ENCODE data around the gene SPATC1L.

The SPATC1L gene

DNA sequence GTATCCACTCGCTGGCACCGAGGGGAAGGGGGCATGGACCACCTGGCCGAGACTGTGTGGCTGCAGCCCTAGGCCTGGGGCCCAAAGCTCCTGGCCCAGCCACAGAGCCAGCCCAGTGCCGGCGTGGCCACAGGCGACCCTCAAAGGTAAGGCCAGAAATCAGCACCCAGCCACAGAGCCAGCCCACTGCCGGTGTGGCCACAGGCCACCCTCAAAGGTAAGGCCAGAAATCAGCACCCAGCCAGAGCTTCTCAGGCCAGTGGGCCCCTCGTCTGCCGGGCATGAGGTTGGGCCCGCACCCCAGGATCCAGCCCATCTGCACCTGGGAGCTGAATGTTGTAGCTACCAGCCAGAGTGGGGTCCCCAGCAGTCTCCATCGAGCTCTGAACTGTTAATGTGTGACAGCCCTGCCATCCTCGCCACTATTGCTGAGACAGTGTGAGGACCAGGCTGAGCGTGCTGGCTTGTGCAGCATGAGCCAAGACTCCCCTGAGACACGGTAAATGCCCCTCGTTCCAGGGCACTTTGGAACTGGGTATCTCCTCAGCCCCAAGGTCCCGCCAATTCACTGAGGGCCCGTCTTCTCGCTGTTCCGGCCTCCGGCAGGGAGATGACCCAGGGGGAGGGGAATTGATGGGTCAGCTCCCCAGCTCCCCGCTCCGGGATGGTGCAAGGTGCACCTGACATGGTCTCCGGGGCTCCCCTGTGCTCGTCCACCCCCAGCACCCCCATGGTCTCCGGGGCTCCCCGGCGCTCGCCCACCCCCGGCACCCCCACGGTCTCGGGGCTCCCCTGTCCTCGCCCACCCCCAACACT lies 24.2 kb downstream of the SPATC1L start:
- POLR2A ChIA-PET: no interaction called here

DNA sequence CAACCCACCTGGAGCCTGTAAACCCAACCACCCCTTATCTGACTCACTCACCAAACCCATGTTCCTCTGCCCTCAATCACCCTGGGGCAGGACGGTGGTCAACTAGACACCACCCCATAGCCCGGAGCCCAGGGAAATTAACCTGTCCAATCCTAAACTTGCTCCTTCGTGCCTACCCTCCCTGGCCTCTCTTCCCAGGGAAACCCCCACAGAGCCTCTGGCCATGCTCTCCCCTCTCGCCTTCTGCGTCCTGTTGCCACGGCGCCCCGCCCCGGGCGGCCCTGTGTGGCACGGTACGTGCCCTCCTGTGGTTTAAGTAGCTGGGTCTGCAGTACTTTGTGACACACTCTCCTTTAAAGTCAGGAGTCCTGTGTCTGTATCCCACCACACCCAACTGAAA lies 24.9 kb downstream of the SPATC1L start:
- Histone ChIP-seq H3K4me3 (ENCODE audit: low read depth, low read length) (no peak overlapping the region), H3K9me3 (ENCODE audit: control insufficient read depth, insufficient read depth, low read depth, low read length) (no peaks in the 10 kb centered on the region), H3K4me1 (ENCODE audit: control insufficient read depth, insufficient read depth, low read length) (no peaks in the 10 kb centered on the region), H3K27ac (ENCODE audit: extremely low read depth, low read depth, low read length) (no peak overlapping the region), H3K36me3 (ENCODE audit: control insufficient read depth in 2 of 2, insufficient read depth in 1 of 2, low read length in 2 of 2) (no peaks in the 10 kb centered on the region)
- no peak for TF ChIP-seq ZNF133 (tag by site-specific recombination; IDR thresholded peaks at IDR 0.05)
- no peak for TF ChIP-seq ZNF624 (tag by site-specific recombination; IDR thresholded peaks at IDR 0.05)
- TF ChIP-seq ZNF585B (tag by site-specific recombination; IDR thresholded peaks at IDR 0.05): no peak
- no peak for TF ChIP-seq KLF9 (tag by site-specific recombination; IDR thresholded peaks at IDR 0.05; ENCODE audit: low read depth)
- no peak for TF ChIP-seq ZNF561 (tag by site-specific recombination; IDR thresholded peaks at IDR 0.05; ENCODE audit: borderline replicate concordance)
- TF ChIP-seq, protein P1, sequence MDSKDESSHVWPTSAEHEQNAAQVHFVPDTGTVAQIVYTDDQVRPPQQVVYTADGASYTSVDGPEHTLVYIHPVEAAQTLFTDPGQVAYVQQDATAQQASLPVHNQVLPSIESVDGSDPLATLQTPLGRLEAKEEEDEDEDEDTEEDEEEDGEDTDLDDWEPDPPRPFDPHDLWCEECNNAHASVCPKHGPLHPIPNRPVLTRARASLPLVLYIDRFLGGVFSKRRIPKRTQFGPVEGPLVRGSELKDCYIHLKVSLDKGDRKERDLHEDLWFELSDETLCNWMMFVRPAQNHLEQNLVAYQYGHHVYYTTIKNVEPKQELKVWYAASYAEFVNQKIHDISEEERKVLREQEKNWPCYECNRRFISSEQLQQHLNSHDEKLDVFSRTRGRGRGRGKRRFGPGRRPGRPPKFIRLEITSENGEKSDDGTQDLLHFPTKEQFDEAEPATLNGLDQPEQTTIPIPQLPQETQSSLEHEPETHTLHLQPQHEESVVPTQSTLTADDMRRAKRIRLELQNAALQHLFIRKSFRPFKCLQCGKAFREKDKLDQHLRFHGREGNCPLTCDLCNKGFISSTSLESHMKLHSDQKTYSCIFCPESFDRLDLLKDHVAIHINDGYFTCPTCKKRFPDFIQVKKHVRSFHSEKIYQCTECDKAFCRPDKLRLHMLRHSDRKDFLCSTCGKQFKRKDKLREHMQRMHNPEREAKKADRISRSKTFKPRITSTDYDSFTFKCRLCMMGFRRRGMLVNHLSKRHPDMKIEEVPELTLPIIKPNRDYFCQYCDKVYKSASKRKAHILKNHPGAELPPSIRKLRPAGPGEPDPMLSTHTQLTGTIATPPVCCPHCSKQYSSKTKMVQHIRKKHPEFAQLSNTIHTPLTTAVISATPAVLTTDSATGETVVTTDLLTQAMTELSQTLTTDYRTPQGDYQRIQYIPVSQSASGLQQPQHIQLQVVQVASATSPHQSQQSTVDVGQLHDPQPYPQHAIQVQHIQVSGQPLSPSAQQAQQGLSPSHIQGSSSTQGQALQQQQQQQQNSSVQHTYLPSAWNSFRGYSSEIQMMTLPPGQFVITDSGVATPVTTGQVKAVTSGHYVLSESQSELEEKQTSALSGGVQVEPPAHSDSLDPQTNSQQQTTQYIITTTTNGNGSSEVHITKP (tag by site-specific recombination; IDR thresholded peaks at IDR 0.05): no peak
- CTCF ChIA-PET: no interaction called here
- POLR2A ChIA-PET: interaction anchor here (0.6 kb wide), 1 partner anchor 55 kb away, joined by 4 read pairs; no protein-coding TSS in a partner anchor

More for the DNA sequence above, 24.2 kb downstream of the SPATC1L start:
- H3K9me3 ChIP-seq (ENCODE audit: control insufficient read depth, insufficient read depth, low read depth, low read length): no peaks in the 10 kb centered on the region
- no peak overlapping the region for H3K27ac ChIP-seq (ENCODE audit: extremely low read depth, low read depth, low read length)
- CTCF ChIA-PET: no interaction called here
- no peak overlapping the region for H3K4me3 ChIP-seq (ENCODE audit: low read depth, low read length)
- H3K36me3 ChIP-seq (ENCODE audit: control insufficient read depth in 2 of 2, insufficient read depth in 1 of 2, low read length in 2 of 2): no peaks in the 10 kb centered on the region
- TF ChIP-seq ZNF624 (tag by site-specific recombination; IDR thresholded peaks at IDR 0.05) (no peak), ZNF16 (tag by site-specific recombination; IDR thresholded peaks at IDR 0.05; ENCODE audit: low read depth) (no peak), ZNF600 (tag by site-specific recombination; IDR thresholded peaks at IDR 0.05) (no peak), ZNF423 (tag by site-specific recombination; IDR thresholded peaks at IDR 0.05) (no peak), ZNF23 (tag by site-specific recombination; IDR thresholded peaks at IDR 0.05; ENCODE audit: borderline replicate concordance) (no peak), ZNF132 (tag by site-specific recombination; IDR thresholded peaks at IDR 0.05; ENCODE audit: borderline replicate concordance) (no peak)
- TF ChIP-seq, protein P2, sequence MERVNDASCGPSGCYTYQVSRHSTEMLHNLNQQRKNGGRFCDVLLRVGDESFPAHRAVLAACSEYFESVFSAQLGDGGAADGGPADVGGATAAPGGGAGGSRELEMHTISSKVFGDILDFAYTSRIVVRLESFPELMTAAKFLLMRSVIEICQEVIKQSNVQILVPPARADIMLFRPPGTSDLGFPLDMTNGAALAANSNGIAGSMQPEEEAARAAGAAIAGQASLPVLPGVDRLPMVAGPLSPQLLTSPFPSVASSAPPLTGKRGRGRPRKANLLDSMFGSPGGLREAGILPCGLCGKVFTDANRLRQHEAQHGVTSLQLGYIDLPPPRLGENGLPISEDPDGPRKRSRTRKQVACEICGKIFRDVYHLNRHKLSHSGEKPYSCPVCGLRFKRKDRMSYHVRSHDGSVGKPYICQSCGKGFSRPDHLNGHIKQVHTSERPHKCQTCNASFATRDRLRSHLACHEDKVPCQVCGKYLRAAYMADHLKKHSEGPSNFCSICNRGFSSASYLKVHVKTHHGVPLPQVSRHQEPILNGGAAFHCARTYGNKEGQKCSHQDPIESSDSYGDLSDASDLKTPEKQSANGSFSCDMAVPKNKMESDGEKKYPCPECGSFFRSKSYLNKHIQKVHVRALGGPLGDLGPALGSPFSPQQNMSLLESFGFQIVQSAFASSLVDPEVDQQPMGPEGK (tag by site-specific recombination; IDR thresholded peaks at IDR 0.05): no peak
- H3K4me1 ChIP-seq (ENCODE audit: control insufficient read depth, insufficient read depth, low read length): no peaks in the 10 kb centered on the region

DNA sequence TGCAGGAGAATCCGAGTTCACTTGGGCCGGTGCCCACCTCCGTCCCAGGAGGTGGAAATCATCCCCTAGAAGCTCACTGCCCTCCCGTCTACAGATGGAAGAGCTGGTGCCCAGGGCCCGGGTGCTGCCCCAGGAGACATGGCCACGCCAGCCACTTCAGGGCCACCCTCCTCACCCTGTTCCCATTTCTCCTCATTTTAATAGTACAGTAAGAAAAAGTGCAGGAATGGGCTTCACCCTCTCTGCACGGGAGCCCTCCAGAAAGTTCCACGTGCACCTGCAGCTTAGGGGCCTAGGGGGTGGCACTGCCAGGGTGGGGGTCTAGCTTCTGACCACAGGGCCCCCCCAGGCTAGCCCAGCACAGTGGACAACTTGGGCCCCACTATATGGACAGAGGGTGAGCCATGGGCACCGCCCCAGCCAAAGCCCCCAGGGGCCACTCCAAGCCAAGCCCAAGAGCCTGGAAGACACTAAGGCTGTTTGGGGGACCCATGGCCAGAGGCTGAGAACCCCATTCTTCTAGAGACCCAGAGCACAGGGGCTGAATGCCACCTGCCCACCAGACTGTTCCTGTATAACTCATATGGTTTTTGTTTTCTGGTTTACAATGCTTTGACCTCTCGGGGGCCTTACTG lies 25.5 kb downstream of the SPATC1L start:
- Histone ChIP-seq H3K36me3 (ENCODE audit: control insufficient read depth in 2 of 2, insufficient read depth in 1 of 2, low read length in 2 of 2) (no peaks in the 10 kb centered on the region), H3K9me3 (ENCODE audit: control insufficient read depth, insufficient read depth, low read depth, low read length) (no peaks in the 10 kb centered on the region), H3K4me3 (ENCODE audit: low read depth, low read length) (no peak overlapping the region), H3K27ac (ENCODE audit: extremely low read depth, low read depth, low read length) (no peak overlapping the region), H3K4me1 (ENCODE audit: control insufficient read depth, insufficient read depth, low read length) (no peaks in the 10 kb centered on the region)
- TF ChIP-seq, protein P3, sequence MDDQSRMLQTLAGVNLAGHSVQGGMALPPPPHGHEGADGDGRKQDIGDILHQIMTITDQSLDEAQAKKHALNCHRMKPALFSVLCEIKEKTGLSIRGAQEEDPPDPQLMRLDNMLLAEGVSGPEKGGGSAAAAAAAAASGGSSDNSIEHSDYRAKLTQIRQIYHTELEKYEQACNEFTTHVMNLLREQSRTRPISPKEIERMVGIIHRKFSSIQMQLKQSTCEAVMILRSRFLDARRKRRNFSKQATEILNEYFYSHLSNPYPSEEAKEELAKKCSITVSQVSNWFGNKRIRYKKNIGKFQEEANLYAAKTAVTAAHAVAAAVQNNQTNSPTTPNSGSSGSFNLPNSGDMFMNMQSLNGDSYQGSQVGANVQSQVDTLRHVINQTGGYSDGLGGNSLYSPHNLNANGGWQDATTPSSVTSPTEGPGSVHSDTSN (CRISPR knock-in tag; IDR thresholded peaks at IDR 0.05): no peak
- no peak for TF ChIP-seq ZNF10 (tag by site-specific recombination; IDR thresholded peaks at IDR 0.05)
- TF ChIP-seq, protein P1 (tag by site-specific recombination; IDR thresholded peaks at IDR 0.05): peak; percentile 44; the same call in 1 of the 2 replicates
- CTCF ChIA-PET: interaction anchor here (0.6 to 0.9 kb wide), 4 partner anchors 12 to 65 kb away, joined by 3 to 4 read pairs (median 4); no protein-coding TSS in a partner anchor
- POLR2A ChIA-PET: interaction anchor here (0.6 kb wide), 1 partner anchor 56 kb away, joined by 4 read pairs; no protein-coding TSS in a partner anchor

All from HEK293 (cell line).